Activated CD4-positive, CD25-positive, alpha-beta regulatory T cell treated with anti-CD3 and anti-CD28 coated beads, Interleukin-2, amount 50 U/mL, for 72 hours (primary cell): ENCODE data around the gene SYNPR.

Experiments
- DNase-seq: peaks from one replicate; pipeline ENCODE4 v3.0.0; 2021

SYNPR gene

GRCh38 chr3:63559884-63560283 is 281.8 kb downstream of the SYNPR start:
- DNase-seq = no peak

DNA sequence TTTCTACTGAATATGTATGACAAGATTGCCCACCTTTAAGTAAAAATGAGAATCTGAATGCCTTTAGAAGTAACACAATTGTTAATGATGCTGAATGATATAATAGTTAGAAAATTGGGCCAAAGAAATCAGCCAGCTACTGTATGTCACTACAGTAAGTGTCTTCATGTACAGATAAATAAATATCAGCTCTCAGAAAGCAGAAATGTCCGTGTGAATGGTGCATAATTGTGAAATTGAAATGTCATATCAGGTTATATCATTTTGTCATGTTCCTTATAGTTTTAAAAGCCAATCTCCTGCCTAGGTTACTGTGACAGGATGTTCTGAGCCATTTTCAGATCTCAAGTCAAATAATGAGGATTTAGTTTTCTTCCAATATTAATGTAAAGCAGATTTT is 283.8 kb downstream of the SYNPR start:
- DNase-seq = no peak

- DNase-seq = no peak
Observed at GRCh38 chr3:63562323-63562722, 284.2 kb downstream of the SYNPR start.

DNA sequence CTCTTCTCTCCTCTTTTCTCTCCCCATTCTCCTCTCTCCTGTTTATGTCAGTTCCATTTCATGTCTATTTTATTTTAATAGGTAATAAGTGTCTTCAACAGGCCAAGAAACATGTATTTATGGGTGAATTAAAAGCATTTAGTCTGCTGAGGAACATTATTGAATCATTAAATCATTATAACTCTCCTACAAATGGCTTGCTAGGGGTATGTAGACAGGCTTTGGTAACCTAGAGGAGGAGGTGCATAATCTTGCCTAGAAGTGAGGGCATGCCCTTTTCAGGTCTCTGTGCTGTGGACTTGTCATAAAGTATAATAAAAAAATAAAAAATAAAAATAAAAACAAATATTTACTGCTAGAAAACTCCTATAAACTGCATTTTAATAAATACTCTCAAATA is 285.5 kb downstream of the SYNPR start:
- no peak for DNase-seq

DNA sequence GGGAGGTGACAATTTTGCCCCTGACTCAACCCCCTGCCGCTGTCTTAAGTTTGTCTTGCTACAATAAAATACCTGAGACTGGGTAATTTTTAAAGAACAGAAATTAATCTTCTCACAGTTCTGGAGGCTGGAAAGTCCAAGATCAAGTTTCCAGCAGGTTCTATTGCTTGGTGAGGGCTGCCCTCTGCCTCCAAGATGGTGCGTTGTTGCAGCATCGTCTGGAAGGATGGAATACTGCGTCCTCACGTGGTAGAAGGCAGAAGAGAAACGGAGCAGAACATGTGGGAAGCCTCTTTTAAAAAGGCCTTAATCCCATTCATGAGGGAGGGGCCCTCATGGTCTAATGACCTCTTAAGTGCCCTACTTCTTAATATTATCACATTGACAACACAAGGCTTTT is 287.1 kb downstream of the SYNPR start:
- DNase-seq = no peak

- no peak for DNase-seq
Observed at GRCh38 chr3:63571682-63572081, 293.6 kb downstream of the SYNPR start.

- no peak for DNase-seq
Observed at GRCh38 chr3:63576846-63577245, 298.7 kb downstream of the SYNPR start.

DNA sequence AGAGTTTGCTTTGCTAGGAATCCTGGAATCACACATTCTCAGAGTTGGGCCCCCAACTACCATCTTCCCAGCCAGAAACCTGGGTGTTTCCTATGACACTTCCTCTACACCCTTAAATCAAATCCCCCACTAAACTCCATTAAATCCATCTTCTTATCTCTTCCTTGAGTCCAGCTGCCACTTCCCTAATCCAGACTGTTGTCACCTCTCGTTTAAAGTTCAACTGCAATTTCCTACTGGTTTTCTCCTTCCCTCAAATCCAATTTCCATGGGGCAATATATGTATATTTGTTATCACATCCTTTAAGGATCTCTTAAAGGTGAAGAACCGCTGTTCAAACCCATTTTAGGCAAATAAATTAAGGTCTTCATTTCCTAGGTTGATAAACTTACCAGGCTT is 300.8 kb downstream of the SYNPR start:
- no peak for DNase-seq

DNA sequence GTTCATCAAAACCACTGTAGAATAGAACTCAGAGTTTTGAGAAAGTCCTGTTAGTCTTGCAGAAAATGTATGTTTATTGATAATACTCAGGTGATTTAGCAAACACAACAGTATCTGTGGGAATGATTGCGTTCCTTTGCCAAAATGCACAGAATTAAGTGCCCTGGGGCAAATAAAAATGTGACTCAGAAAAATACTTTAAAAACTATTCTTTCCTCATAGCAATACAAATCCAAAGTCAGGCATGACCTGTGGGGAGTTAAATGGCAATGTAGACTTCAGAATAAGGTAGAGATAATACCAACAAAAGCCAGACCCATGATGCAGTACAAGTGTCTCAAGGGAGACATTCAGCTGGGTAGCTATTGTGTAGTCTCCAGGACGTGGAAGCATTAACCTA is 302.0 kb downstream of the SYNPR start:
- DNase-seq = no peak

DNA sequence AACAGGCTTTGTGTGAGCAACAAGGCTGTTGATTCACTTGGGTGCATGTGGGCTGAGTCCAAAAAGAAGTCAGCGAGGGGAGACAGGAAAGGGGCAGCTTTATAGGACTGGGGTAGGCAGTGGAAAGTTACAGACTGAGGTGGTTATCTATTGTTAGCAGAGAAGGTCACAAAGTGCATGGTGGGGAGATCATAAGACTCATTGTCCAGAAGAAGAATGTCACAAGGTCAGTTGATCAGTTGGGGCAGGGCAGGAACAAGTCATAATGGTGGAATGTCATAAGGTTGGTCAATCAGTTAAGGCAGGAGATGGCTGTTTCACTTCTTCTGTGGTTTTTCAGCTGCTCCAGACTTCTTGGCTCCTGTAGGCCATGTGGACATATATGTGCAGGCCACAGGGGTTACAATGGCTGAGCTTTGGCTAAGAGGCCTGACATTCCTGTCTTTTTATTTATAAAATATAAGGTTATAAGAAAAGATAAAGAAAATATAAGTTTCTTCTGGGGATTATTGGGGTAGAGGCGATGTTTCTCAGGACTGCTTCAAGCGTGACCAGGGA is 304.9 kb downstream of the SYNPR start:
- DNase-seq = no peak

- DNase-seq = no peak
Observed at GRCh38 chr3:63584681-63585080, 306.6 kb downstream of the SYNPR start.

DNA sequence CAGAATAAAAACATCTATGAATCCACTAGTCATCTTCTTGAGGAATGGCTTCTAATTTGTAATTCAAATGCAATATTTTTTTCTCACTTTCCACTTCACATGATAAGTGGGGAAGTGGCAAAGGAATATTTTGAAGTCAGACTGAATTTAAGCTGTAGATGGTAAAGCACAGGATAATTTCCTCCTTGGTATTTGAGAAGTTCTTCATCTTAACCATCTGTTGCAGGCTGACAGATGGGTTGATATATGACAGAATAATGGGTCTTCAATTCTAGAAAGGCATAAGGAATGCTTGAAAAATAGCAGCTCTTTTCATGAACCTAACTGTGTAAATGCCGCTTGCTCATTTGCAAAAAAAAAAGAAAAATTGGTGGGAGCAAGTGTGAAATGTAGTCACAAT is 307.8 kb downstream of the SYNPR start:
- no peak for DNase-seq

DNA sequence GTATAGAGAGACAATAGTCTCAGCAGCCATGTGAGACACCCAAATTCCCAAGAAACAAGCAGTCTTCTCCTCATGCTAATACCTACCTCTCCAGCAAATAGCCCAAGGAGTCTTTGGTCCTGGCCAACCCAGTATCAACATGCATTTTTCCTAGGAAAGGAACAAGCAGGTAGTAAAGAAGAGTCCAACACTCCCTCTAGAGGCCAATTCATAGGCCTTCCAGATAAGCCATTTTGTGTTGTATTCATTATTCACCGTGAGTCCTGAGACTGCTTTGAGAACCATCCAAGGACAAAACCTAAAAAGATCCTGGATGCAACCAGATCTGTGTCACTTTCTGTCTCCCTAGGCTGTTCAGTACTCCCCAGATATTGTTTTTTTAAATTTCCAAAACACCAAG is 310.8 kb downstream of the SYNPR start:
- DNase-seq = no peak

GRCh38 chr3:63593779-63594178 is 315.7 kb downstream of the SYNPR start:
- DNase-seq = no peak

- DNase-seq = no peak
Observed at GRCh38 chr3:63595221-63595620, 317.1 kb downstream of the SYNPR start.

GRCh38 chr3:63597019-63597418 is 318.9 kb downstream of the SYNPR start:
- DNase-seq = no peak

- no peak for DNase-seq
Observed at GRCh38 chr3:63607716-63608115, 329.6 kb downstream of the SYNPR start.

DNA sequence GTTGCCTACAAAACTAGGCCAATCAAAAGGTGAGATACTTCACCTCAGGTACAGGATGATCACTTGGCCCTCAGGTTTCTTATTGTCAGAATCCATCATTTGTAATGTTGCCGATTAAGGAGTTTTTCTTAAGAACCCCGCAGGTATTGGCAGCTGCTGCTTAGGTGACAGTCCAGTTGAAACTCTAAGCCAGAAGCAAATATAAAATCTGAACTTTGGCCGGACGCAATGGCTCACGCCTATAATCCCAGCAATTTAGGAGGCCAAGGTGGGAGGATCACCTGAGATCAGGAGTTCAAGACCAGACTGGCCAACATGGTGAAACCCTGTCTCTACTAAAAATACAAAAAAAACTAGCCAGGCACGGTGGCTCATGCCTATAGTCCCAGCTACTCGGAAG is 331.3 kb downstream of the SYNPR start:
- no peak for DNase-seq

DNA sequence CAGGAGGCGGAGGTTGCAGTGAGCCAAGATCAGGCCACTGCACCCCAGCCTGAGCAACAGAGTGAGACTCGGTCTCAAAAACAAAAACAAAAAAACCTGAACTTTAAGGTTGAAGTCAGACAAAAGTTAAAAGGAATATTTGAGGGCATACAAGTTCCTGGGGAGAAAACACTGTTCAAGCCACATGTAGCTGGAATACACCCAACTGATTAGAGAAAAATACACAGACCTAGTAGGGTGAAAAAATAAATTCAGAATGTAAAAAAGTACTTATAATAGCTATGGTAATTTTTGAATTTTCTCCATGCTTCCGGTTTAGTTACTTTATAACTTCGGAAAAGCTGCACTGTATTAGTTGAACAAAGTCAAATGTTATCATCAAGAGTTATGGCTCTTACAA is 331.7 kb downstream of the SYNPR start:
- no peak for DNase-seq

DNA sequence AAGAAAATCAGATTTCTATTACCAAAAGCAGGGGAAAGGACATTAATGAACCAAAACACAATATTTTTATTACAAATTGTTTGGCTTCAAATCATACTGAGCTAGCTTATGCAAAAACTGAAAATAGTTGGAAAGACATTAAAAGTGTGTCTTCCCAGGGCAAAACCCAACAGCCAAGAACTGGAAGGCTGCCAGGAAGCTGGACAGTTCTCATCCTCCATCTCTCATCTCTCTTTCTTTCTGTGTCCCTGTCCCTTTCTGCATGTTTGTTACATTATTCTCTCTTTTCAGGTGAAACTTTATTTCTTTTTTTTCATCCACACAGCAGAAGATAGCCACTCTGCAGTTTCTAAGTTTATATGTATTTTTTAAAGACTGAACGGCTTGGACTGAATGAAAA is 333.3 kb downstream of the SYNPR start:
- no peak for DNase-seq

DNA sequence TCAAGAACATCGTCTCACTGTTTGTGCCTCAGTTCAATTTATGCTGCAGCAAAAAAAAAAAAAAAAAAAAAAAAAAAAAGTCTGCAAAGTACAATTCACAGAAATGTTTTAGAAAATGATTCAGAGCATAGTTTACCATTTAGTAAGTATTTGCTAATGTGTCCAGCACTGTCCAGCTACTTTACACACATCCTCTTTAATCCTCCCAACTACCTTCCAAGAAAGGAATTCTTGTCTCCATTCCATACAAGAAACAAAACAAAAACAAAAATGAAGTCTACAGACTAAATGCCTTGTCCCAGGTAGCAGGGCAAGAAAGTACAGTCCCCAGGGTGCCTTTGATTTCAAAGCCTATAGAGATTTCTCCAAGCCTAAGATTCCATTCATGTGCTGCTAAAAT is 335.5 kb downstream of the SYNPR start:
- DNase-seq = no peak

DNA sequence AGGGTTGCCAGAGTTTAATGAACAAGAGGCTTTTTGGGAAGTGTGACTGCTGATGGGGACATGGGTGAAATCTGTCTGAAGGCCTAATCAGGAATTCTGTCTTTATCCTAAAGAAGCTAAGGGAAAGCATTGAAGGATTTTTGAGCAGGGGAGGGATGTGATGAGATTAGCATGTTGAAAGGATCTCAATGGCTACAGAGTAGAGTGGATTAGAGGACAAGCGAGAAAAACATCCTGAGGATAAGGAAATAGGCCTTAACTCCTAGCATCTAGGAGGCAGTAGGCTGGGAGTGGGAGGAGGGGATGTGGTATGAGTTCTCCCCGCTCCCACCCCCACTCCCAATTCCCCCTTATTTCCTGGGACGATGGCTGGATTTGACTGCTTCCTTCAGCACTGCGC is 339.3 kb downstream of the SYNPR start:
- DNase-seq = no peak

DNA sequence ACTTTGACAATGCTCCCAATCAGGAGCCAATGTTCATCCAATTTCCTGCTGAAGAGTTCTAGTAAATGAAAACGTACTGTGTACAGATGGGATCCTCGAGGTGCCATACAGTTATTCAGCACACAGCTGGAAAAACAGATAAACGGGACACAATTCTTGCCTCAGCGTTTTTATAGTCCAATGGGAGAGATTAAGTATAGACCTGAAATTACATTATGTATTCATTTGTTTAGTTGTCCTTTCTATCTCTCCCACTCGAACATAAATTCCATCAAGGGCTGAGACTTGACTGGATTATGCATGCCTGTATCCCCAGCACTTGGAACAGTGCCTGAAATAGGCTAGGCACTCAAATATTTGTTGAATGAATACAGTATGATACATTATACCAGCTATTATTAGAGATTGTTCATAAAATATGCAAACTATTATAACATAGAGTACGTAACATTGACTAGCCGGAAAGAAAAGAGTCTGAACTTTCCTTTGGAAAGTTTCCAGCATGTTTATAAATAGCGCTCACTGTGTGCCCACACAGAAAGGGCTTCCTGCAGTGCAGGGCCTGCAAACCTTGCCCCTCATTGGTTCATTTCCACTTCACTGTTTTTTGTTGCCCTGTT is 346.9 kb downstream of the SYNPR start:
- no peak for DNase-seq

DNA sequence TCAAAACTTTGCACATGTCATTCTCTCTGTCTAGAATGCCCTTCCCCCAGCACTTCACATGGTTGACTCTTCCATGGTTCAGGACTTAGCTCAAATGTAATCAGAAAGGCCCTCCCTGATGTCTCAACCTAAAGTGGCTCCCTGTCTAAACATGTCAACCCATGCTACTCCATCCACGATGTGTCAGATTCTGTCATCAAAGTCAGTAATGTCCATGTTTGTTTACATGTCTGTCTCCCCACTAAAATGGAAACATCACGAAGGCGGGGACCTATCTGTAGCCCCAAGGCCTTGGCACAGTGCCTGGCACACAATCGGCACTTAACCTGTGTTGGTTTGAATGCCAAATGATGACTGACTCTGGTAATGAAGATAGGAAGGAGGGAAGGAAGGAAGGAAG is 353.6 kb downstream of the SYNPR start:
- DNase-seq = no peak

DNA sequence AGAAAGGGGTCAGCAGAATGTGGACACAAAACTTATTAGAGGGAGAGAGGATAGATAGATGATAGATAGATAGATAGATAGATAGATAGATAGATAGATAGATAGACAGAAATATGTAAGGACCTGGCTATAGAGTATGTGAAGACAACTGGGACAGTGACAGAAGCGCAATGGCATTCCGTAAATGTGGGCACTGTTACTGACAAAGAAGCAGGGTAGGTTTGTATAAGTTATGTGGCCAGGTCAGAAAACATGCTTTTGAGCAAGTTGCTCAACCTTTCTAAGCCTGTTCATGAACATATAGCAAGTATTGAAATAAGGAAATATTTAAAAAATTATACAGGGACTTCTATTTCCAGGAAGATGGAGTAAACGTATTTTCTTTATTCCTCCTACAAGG is 357.1 kb downstream of the SYNPR start:
- DNase-seq = no peak

- DNase-seq = no peak
Observed at GRCh38 chr3:63639806-63640205, 361.7 kb downstream of the SYNPR start.
